Medulla oblongata (tissue), 1 donor: ENCODE results near the gene SPRR2B.
"Not testable (repeated sequence)": the region's sequence is repeated elsewhere in the genome, so short reads cannot be mapped to it uniquely, and the experiment has no call there.

Source experiments
- DNase-seq: peaks from one replicate; pipeline ENCODE4 v3.0.0-alpha.2; 2015; ENCODE audit errors: extremely low spot score

The SPRR2B gene

DNA sequence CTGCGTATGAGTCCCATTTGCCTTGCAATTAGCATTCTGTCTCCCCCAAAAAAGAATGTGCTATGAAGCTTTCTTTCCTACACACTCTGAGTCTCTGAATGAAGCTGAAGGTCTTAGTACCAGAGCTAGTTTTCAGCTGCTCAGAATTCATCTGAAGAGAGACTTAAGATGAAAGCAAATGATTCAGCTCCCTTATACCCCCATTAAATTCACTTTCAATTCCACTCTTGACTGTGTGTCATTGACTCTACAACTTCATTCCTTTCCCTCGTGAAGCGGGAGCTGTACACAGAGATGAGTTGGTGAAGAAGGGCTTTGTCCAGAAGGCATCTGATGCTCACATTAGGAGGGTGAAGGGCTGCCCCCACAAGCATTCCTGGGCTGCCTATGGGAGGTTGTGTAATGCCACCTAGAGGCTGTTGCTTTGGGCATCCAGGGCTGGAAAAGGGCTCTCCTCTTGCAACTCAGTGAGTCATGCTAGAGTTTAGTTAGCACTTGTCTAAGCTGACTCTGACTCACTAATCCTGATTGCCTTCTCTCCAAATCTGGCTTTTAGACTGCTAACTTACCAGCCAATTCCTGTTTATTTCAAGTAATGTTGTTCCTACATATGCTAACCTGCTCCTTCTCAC, 38.6 kb downstream of the SPRR2B start:
- DNase-seq: peak; percentile 60

DNA sequence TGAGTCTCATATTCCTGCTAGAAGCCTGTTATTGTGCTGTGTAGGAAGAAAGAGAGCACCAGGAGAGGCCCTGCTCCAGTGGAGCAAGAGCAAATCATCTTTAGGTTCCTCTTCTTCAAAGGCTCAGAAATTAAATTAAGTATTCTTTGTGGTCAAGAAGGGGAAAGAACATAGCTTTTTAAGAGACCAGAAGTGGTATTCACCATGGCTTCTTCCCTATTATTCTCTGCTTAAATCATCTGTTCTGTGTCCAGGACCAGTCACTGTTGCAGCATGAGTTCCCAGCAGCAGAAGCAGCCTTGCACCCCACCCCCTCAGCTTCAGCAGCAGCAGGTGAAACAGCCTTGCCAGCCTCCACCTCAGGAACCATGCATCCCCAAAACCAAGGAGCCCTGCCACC, 39.3 kb downstream of the SPRR2B start:
- DNase-seq: no peak

DNA sequence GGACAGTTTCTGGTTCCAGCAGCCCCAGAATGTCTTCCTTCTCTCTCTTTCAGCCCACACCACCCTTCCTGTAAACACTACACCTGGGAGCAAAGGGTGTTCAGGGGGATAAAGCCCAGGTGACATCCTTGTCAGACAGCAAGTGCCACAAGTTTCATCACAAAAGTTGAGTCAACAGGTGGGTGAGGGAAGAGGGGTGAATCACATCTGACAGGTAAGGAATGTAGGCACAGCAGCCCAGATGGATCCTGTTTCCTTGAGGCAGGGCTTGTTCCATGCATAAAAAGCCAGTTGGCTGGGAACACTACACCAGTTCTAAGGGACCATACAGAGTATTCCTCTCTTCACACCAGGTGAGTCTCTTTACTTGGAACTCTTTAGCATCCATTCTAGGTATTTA, 40.5 kb downstream of the SPRR2B start, which contains the start of gene SPRR1B:
Gene SPRR1B, plus strand, starts transcription at position 309 of the 400 bp plus-strand sequence. CDS start 1,143 bp downstream, outside the sequence.
- DNase-seq: no peak

DNA sequence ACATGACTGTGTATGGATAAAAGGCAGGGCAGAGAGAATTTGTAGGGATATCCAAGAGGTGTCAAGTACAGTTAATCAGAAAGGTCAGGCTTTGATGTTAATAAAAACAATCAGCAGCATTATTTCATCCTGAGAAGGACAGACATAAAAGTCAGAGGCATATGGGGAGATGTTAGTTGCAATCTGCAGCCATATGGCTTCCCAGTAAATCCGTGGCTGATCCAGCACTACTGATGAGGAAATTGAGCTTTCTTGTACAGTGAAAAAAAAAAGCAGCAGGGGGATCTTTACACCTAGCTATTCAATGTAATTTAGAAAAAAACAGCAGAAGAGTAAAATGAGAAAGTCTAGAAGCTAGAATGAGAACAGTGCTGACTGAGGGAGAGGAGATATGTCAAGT, 42.6 kb downstream of the SPRR2B start:
- no peak for DNase-seq

DNA sequence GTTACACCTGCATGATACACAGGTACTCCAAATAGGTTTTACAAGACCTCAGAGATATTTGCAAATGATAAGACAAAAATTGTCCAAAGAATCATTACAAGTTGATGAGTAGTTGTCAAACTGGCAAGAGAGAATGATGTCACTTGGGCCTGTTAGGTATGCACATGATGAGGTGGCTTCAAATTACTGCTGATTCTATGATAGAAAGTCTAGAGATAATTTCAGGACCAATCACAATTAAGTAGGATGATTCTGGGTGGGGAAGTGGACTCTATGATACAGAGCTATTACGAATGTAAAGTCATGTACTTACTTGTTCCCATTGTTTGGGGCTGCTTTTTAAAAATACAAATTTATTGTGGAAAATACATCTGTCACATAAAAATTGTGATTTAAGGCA, 45.6 kb downstream of the SPRR2B start:
- DNase-seq: no peak

- DNase-seq: no peak
Measured at GRCh38 chr1:153024413-153024812, 47.0 kb downstream of the SPRR2B start.

GRCh38 chr1:153023109-153023508, 48.3 kb downstream of the SPRR2B start:
- DNase-seq: no peak

GRCh38 chr1:153022340-153022739, 49.1 kb downstream of the SPRR2B start:
- DNase-seq: not testable (repeated sequence)

DNA sequence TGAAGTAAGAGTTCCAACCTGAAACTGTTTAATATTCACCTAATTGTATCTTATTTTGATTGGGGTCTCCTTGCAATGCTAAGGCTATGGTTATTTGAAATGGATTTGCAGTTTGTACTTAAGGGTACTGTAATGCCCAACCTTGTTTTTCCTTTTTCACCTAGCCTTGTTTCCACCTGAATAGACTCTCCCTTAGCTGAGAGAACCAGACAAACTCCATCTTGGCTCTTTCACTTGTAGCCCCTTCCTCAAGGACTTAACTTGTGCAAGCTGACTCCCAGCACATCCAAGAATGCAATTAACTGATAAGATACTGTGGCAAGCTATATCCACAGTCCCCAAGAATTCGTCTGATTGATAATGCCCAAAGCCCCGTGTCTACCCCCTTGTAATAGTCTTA, 49.6 kb downstream of the SPRR2B start:
- DNase-seq: not testable (repeated sequence)
